ENCODE data around the gene CAP2.
"Not testable (repeated sequence)": the region's sequence is repeated elsewhere in the genome, so short reads cannot be mapped to it uniquely, and the experiment has no call there.

CAP2 gene

DNA sequence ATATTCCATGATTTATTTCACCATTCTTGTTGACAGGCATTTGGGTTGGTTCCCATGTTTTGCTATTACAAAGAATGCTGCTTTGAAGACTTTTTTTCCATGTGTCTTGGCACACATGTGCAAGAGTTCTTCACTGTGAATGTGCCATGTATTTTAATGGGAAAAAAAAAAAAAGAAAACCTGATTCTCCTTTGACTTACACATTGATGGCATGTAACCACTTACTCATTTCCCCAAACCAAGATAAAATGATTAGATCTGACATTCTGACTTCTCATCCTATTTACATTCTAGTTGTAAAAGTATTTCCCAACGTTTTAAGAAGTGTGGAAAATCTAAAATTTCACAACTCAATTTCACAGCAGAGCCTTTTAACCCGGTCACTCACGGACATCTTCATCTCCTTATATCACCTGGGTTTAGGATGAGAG is 4.4 kb downstream of the CAP2 start:
- DNase-seq, result no peak

DNA sequence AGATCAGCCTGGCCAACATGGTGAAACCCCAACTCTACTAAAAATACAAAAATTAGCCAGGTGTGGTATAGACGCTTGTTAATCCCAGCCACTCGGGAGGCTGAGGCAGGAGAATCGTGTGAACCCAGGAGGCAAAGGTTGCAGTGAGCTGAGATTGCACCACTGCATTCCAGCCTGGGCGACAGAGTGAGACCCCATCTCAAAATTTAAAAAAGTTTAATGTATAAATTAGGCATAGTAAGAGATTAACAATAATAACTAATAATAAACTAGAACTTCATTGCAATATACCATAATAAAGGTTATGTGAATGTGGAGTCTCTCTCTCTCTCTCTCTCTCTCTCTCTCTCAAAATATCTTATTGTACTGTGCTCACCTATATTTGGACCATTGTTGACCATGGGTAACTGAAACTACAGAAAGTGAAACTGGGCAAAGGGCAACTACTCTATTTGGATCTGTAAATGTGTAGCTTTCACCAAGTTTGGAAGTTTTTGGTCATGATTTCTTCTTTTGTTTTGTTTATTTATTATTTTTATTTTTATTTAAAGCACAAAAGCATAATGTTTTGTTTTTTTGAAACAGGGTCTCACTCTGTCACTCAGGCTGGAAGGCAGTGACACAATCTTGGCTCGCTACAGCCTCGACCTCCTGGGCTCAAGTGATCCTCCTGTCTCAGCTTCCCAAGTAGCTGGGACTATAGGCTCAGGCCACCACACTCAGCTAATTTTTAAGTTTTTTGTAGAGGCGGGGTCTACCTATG is 12.0 kb downstream of the CAP2 start:
- not testable (repeated sequence) for DNase-seq

DNA sequence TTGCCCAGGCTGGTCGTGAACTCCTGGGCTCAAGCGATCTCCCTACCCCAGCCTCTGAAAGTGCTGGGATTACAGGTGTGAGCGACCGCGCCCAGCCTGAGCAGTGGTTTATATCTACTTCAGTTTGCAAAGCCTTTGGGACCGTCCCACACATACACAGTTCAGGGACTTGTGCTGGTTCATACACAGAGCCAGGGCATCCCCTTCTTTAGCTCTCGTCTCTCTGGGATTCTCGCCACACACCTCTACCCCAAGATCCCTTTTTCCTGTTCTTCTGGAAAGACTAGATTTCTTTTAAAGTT is 12.5 kb downstream of the CAP2 start:
- DNase-seq, result no peak

DNA sequence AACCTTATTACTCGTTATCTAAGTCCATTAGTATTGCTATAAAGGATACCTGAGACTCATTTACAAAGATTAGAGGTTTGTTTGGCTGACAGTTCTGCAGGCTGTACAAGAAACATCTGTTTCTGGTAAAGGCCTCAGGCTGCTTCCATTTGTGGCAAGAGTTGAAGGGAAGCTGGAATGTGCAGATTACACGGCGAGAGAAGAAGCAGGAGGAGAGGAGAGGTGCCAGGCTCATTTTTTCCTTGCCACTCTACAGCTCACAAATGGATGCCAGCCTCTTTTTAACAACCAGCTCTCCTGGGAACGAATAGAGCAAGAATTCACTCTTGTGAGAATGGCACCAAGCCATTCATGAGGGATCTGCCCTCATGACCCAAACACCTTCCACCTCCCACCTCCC is 14.7 kb downstream of the CAP2 start:
- no peak for DNase-seq

DNA sequence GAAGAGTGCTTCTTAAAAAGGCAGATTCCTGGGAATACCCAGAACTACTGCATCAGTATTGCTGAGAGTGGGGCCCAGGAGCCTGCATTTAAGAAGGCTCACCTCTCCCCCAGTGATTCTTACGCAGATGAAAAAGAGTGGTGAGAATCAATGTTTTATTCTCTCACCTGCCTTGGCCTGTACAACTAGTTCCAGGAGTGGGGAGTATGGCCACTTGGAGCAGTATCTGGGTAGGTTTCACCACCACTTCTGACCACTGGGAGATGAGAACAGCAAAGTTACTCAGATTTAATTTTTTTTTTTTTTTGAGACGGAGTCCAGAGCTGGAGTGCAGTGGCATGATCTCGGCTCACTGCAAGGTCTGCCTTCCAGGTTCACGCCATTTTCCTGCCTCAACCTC is 16.9 kb downstream of the CAP2 start:
- DNase-seq, result no peak

DNA sequence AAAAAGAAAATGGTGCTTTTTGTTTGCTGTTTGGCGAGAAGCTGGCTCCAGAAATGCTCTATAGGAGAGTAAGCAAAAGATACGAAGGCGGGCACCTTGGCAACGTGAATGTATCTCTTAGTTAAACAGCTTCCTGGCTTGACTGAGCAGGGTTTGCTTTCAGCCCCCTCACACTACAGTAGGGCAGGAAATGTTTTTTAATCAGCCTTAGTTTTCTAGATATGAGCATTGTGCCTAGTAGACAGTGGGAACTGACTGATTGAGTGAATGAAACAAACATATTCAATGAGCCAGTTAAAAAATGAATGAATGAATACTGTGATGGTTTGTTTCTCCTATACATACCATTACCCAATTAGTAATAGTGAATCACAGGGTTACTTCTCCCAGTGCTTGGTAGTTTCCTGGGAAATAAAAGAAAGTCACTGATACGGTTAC is 19.9 kb downstream of the CAP2 start:
- DNase-seq, result no peak

DNA sequence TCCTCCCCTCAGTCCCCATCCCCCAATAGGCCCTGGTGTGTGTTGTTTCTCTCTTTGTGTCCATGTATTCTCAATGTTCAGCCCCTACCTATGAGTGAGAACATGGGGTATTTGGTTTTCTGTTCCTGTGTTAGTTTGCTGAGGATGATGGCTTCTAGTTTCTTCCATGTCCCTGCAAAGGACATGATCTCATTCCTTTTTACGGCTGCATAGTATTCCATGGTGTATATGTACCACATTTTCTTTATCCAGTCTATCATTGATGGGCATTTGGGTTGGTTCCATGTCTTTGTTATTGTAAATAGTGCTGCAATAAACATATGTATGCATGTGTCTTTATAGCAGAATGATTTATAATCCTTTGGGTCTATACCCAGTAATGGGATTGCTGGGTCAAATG is 21.0 kb downstream of the CAP2 start:
- DNase-seq, result not testable (repeated sequence)

DNA sequence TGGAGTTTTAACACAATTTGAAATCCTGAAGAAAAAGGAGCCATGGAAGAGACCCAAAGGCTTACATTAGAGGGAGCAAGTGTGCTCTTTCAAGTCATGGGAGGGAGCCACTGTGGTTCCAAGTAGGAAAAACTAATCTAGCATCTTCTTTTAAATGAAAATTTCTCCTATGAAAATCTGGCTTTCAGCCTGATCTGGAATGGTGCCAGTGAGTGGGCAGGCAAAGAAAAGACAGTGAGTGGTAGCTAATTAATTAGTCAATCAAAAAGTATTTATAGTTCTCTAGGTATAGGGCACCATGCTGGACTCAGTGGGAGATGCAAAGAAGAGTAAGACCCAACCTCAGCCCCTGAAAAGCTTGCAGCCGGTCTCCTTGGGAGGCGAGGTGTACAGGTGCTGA is 21.9 kb downstream of the CAP2 start:
- no peak for DNase-seq

DNA sequence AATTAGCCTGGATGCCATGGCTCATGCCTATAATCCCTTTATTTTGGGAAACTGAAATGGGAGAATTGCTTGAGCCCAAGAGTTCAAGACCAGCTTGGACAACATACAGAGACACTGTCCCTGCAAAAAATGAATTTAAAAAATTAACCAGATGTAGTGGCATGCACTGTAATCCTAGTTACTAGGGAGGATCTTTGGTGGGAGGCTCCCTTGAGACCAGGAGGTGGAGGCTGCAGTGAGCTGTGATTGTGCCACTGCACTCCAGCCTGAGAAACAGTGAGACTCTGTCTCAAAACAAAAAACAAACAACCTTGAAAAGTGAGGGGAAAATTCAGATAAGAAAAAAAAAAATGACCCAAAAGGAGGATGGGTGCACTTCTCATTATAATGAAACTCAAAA is 23.4 kb downstream of the CAP2 start:
- DNase-seq, result no peak

DNA sequence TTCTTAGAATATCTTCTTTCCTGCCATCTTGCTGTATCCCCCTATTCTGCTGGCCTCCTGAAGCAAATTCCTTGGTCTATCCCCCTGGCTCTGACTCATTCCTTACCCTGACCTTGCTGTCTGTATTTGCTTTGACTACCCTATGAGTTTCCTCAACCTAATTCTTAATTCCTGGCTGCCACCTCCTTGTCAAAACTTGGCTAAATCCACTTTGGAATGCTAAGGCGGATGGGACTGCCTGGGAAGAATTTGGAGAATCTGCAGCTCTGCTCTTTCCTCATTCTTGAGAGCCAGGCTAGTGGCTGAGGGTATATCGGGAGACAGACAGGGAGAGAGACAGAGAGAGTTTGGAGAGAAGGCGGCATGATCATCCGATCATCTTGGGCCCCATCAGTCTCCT is 24.4 kb downstream of the CAP2 start:
- DNase-seq, result no peak

DNA sequence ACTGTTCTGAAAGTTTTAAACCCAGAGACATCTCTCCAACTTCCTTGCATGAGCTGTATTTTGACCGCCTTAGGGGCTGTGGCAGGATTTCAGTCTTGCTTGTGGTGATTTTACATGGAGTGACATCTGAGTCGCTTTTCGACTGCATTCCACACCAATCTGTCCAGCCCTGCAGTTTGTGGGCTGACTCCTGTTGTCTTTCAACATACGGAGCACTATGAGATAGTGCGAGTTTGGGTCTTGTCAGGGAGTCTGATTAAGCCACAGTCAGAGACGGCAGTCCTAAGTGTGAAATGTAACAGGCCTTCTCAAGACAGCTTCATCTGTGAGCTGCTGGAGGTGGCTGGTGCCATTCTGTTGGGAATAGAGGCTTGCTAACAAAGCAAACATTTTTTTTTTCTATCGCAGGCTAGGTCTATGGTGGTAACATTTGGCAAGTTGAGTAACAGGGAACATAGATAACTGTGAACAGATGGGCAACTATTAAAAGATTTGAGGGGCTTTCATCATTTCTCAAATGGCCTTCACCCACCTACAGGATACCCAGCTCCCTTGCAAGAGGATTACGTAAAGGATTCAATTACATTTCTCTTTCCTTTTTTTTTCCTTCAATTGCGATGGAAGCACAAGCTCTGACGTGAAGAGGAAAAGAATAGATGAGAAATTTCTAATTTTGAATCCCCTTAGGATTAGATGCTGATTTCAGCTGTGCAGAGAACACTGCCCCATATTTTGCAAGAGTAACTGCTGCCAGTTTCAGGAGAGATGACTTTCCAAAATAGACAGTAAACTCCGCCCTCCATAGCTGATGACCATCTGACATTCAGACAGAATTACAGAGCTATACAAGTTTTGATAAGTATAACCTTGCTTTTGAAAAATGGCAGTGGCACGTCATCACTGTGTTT is 25.1 kb downstream of the CAP2 start:
- DNase-seq, result no peak

DNA sequence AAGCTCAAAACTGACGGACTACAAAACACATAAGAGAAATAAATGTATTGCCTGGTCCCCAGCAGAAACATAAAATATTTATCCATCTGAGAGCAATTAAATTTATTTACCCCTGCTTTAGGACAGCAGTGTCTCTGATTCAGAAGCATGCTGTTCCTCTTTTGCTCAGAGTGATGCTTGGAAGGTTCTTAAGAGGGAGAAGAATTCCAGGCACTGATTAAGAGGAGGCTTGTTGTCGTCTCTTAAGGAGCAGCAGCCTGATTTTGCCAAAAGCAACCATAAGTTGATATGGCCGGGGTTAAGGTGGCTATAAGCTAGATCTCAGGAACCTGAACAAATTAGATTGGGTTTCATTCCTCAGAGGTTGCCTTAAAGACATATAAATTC is 25.8 kb downstream of the CAP2 start:
- no peak for DNase-seq

DNA sequence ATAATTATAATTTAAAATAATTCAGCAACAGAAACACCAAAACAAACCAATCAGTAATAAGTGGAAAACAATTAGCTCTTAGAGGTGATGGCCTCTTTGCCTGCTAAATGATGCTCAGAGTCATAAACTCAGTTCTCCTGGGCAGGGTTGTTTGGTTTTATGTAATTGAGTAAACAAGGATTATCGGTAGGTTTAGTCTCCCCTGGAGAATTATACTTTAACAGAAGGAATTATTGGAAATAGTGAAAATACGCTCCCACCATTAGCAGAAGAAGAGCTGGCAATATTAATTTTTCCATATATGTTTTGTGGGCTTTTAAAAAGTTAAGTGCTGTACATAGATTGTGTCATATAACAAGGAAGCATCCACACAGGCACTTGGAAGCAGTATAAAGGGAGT is 27.0 kb downstream of the CAP2 start:
- DNase-seq, result no peak

DNA sequence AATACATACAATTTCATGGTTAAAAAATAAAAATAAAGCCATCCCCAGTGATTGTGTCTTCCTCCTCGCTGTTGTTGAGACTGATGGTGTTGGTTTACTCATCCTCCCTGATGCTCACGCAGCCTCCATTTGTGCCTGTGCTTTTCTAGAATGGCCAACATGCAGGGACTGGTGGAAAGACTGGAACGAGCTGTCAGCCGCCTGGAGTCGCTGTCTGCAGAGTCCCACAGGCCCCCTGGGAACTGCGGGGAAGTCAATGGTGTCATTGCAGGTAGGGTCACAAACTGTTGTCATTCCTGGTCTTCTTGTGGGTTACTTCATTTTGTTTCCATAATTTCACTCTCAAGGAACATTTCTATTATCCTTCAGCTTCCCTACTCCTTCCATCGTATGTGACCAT is 28.0 kb downstream of the CAP2 start:
- DNase-seq, result no peak

DNA sequence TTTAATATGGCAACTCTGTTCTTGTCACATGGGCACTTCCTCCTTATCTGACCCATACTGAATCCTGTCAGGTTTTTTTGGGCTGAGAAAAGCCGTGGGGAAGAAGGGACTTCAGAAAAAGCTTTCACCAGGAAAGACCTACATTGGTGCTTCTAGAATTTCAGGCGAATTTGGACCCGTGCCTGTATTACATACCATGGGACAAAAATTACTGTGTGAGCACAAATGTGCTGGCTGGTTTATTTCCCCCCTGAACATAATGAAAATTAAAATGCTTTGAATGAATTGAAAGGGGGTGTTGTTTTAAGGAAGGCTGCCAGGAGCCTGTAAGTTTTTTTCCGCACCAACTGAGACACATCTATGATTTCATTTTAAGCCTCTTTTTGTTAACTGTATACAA is 29.6 kb downstream of the CAP2 start:
- DNase-seq, result no peak

DNA sequence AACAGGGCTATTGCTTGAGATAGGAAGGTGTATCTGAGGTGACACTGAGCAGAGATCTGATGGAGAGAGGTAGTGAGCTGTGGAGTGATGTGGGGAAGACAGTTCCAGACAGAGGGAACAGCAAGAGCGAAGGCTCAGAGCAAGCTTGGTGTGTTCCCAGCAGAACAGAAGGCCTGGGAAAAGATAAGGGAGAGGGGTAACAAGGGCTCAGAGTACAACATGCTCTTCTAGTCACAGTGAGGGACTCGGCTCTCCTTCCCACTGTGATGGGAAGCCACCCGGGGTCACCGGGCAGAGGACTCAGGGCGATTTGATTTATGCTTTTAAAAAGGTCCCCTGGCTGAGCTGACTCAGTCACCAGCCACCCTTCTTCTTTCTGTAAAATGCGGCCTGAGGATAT is 33.7 kb downstream of the CAP2 start:
- DNase-seq, result no peak

DNA sequence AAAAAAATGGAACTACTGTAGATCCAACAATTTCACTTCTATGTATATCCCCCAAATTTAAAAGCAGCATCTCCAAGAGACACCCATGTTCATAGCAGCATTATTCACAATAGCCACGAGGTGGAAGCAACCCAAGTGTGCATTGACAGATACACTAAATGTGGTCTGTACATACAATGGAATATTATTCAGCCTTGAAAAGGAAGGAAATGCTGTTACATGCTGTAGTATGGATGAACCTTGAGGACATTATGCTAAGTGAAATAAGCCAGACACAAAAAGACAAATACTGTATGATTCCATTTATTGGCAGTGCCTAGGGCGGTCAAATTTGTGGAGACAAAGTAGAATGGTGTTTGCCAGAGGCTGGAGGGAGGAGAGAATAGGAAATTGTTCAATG is 34.2 kb downstream of the CAP2 start:
- no peak for DNase-seq

DNA sequence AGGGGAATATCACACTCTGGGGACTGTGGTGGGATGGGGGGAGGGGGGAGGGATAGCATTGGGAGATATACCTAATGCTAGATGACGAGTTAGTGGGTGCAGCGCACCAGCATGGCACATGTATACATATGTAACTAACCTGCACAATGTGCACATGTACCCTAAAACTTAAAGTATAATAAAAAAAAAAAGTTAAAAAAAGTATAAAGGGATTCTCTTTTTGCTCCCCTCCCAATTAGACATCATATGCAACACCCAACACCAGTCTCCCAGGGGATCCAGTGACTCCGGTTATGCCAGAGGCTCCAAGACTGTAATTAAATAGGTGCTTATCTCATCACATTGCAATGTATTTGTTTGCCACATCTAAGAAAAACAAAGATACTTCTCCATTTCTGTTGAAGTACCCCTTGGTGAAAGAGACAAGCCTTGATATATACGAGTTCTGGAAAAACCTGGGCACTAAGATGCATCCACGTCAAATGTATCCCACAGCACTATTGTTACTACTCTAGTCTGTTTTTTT is 35.3 kb downstream of the CAP2 start:
- not testable (repeated sequence) for DNase-seq

DNA sequence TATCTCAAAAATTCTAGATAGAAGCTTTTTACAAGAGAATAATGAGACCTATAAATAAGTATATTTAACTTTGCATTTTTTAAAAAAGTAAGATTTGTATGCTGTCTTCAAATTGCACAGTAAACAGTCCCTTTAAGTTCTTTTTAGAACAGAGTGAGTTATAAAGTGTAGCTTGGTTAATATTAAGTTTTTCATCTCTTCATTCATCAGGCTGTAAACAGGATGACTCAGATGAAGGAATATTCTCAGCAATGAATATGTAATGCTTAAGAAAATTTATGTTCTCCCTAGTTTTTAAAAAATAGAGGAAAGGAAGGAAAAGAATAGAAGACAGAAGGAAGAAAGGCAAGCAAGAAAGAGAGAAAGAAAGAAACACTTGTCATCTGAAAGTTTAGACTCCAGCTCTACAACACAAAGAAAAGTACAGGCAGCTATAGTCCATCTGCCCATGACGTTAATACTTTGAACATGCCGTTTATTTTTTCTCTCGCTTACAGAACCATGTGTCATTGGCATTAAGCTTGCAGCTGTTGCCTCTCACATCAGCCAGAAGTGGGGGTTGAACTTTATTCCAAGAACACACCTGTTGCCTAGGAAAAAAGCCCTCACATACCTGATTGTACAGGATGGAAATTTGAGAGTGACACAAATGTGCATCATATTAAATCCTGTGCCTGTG is 36.1 kb downstream of the CAP2 start:
- DNase-seq, result no peak

DNA sequence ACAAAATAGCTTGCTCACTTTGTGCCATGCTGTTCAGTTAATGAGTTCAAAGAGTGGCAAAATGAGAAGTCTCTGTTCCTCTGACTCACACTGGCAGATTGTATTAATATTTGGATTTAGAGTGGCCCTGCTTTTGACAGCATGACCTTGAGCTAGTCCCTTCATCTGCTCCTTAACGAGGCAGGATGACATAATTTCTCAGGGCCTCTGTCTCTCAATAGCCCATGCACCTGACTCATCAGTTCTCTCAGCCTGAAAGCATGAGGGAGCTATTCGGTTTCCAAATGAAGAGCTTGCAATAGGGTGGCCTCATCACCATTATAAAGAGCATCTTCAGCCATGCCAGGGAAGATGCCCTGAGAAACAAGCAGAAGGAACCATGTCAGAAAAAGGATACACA is 38.2 kb downstream of the CAP2 start:
- DNase-seq, result no peak

DNA sequence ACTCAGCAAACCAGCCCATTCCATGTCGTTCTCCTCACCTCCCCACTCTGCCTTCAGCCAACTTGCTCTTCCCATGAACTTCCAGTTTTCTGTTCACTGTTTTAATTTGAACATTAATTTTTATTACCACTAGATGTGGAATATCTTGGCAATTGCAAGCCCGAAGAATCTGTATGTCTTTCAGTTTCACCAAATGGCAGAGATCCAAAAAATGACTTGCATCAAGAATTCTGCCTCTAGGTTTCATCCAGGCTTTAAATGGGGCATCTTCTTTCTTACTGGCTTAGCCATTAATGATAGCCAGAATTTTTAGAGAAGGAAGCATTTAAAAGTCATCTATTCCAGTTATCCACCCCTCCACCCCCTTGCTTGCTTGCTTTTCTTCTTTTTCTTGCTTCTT is 39.0 kb downstream of the CAP2 start:
- no peak for DNase-seq

DNA sequence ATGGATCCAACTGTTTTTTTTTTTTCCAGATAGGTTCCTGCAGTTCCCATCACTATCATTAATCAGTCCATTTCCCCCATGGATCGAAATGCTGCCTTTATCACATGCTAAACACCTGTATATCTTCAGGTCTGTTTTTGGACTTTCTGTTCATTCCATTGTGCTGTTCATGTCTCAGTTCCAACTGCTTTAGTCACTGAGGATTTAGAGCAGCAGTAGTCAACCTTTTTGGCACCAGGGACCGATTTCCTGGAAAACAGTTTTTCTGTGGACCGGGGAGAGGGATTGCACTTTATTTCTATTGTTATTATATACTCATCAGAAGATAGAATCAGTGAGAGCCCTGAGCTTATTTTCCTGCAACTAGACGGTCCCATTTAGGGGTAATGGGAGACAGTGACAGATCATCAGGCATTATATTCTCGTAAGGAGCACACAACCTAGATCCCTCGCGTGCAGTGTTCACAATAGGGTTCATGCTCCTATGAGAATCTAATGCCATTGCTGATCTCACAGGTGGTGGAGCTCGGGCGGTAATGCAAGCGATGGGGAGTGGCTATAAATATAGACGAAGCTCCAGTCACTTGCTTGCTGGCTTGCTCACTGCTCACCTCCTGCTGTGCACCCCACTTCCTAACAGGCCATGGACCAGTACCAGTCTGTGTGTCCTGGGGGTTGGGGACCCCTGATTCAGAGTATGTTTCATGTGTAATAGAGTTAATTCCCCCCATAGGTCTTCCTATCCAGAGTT is 46.0 kb downstream of the CAP2 start:
- no peak for DNase-seq

DNA sequence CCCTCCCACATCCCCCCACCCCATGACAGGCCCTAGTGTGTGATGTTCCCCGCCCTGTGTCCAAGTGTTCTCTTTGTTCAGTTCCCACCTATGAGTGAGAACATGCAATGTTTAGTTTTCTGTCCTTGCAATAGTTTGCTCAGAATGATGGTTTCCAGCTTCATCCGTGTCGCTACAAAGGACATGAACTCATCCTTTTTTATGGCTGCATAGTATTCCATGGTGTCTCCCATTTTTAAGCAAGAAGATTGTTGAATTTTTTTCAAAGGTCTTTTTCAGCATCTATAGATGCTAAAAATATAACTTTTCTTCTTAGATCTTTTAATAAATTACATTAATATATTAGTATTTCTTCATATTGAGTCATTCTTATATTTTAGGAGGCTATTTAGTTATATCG is 47.4 kb downstream of the CAP2 start:
- not testable (repeated sequence) for DNase-seq
